Gastrocnemius medialis (tissue), 4 donors: ENCODE measurements around the gene SIX5. TPM values are rescaled to one million over a fixed set of nuclear protein-coding genes. Genes with fewer than 3 reads are reported as not detected.

ENCODE experiments used
- ATAC-seq, 2 donors: fragments of 150-250 bp; one replicate each; pipeline ENCODE4 v1.9.1; 2016
- DNase-seq, 2 donors: peaks; one replicate each; pipeline ENCODE4 v3.0.0-alpha.2; 2019
- H3K27ac ChIP-seq, 4 donors: fragments of 200-600 bp; sonication (generic); 1 replicate in 1 of 4; 2 replicates in 3 of 4; pipeline ENCODE4 v1.5.1; 2016 to 2018; ENCODE audit warnings: mild to moderate bottlenecking in 2 of 4, moderate library complexity in 1 of 4
- H3K27me3 ChIP-seq, 3 donors: fragments of 200-600 bp; sonication (generic) in 2 of 3; 1 replicate in 1 of 3; 2 replicates in 2 of 3; pipeline versions ENCODE4 v1.5.1 to v1.6.0; 2016 to 2019; ENCODE audit warnings: mild to moderate bottlenecking in 1 of 3, moderate library complexity in 1 of 3
- H3K36me3 ChIP-seq, 2 donors: fragments of 200-600 bp; sonication (generic) in 1 of 2; one replicate each; pipeline ENCODE4 v1.5.1; 2017 to 2018
- H3K4me1 ChIP-seq, 2 donors: fragments of 200-600 bp; sonication (generic) in 1 of 2; one replicate each; pipeline ENCODE4 v1.5.1; 2016 to 2017; ENCODE audit warnings: mild to moderate bottlenecking in 2 of 2
- H3K4me3 ChIP-seq, 4 donors: fragments of 200-600 bp; sonication (generic) in 3 of 4; 1 replicate in 1 of 4; 2 replicates in 3 of 4; pipeline ENCODE4 v1.5.1; 2016 to 2019; ENCODE audit warnings: mild to moderate bottlenecking in 2 of 4
- H3K9me3 ChIP-seq, 3 donors: fragments of 200-600 bp; sonication (generic) in 2 of 3; 1 replicate in 1 of 3; 2 replicates in 2 of 3; pipeline ENCODE4 v1.5.1; 2016 to 2019
- CTCF ChIP-seq, 5 experiments: fragments of 450-650 bp in 3 of 5; fragments of 200-600 bp in 2 of 5; sonication (generic) in 2 of 5; IDR thresholded peaks in 4 of 5; conservative IDR thresholded peaks in 1 of 5; 1 replicate in 4 of 5; 2 replicates in 1 of 5; pipeline ENCODE4 v1.5.1; 2016 to 2019; ENCODE audit warnings: antibody characterized with exemption in 5 of 5, mild to moderate bottlenecking in 3 of 5, moderate library complexity in 3 of 5
- POLR2A ChIP-seq, 2 donors: fragments of 450-650 bp; IDR thresholded peaks; one replicate each; pipeline ENCODE4 v1.6.1; 2017; ENCODE audit warnings: antibody characterized with exemption in 2 of 2, mild to moderate bottlenecking in 2 of 2, moderate library complexity in 2 of 2
- in situ Hi-C, 4 donors: fragments of 200-750 bp; cut with MboI; loops; one replicate each; pipeline versions ENCODE4 v1.15.0 to v1.8.0; 2017; ENCODE audit warnings: low sequenced_read_pairs in 4 of 4
- intact Hi-C: fragments of 100-400 bp; cut with DNase I; formaldehyde crosslinking; loops from one replicate; pipeline ENCODE4 v1.15.1; 2023; ENCODE audit warnings: low total_unique reads
- total RNA-seq, 4 donors: library from RNA; depleted of rRNA; stranded (reverse); fragments of >200 nt; gene quantifications; one replicate each; pipeline versions ENCODE4 v1.1.0 to v1.2.3, GENCODE V29; 2016

Gene SIX5
- total RNA-seq, 4 donors from 2014 or later, result 8.2 to 12.2 (median 10.1) TPM

GRCh38 chr19:45815481-45816216, 46.6 kb upstream of the SIX5 start:
- ATAC-seq, result no peak
- Histone ChIP-seq H3K4me3 (peak overlapping the region; percentile 21 to 44 (median 25)), H3K27me3 (peaks cover 0 to 11% (median 5%) of the 10 kb centered on the region in 3 donors), H3K36me3 (peaks cover 0 to 3% of the 10 kb centered on the region in 2 donors), H3K27ac (no peak overlapping the region), H3K9me3 (no peaks in the 10 kb centered on the region), H3K4me1 (peaks cover 0 to 3% of the 10 kb centered on the region in 2 donors)
- no peak for DNase-seq
- intact Hi-C loops, result loop anchor here (2.0 to 5.0 kb wide), 2 partner anchors 71 to 202 kb away; partner anchors contain the start of gene IRF2BP1
- in situ Hi-C loops, result no loop called here
- TF ChIP-seq CTCF (IDR thresholded peaks at IDR 0.05 in 4 of 5, conservative IDR thresholded peaks at IDR 0.05 in 1 of 5), result no peak
- TF ChIP-seq POLR2A (IDR thresholded peaks at IDR 0.05), result no peak

DNA sequence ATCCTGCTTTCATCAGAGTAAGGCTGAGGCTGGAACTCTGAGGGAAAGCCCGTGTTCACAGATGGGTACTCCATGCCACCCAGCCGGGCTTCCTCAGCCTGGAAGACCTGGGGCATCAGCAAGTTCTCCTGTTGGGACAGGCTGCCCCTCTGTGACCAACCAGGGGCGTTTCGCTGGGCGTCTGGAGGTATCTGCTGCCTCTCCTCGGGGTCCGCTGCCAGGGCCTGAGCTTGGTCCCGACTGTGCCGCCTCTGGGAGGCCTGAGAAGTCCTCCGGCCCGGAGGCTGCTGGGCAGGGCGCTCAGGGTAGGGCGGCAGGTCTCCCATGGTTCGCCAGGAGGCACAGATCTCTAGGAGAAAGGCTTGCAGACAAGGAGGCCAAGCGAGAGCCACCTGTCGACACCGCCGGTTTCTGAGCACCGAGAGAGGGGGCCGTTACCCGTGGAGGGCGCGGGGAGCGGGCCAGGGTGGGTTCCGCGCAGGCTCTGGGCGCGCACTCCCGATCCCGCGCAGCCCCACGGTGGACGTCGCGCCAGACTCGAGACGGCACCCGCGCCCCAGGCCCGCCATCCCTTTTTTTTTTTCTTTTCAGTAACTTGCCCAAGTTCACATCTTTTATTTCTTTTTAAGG, 45.9 kb upstream of the SIX5 start, which contains the start of gene RSPH6A:
Gene RSPH6A, minus strand, starts transcription at position 458 of the 630 bp plus-strand sequence. Its CDS starts 132 bp downstream, at position 326.
- no peak for ATAC-seq
- intact Hi-C loops, result loop anchor here (5.0 kb wide), 1 partner anchor 202 kb away; no protein-coding TSS in a partner anchor
- Histone ChIP-seq H3K4me1 (peaks cover 0 to 3% of the 10 kb centered on the region in 2 donors), H3K4me3 (peak within 1 kb of the TSS; percentile 21 to 44 (median 25)), H3K27me3 (peaks cover 0 to 11% (median 5%) of the 10 kb centered on the region in 3 donors), H3K27ac (no peak within 1 kb of the TSS), H3K9me3 (no peaks in the 10 kb centered on the region), H3K36me3 (no peaks in the 10 kb centered on the region)
- TF ChIP-seq CTCF (IDR thresholded peaks at IDR 0.05 in 4 of 5, conservative IDR thresholded peaks at IDR 0.05 in 1 of 5) (no peak), POLR2A (IDR thresholded peaks at IDR 0.05) (no peak)
- no peak for DNase-seq
- in situ Hi-C loops, result no loop called here

GRCh38 chr19:45814166-45814780, 45.2 kb upstream of the SIX5 start:
- Histone ChIP-seq H3K36me3 (no peaks in the 10 kb centered on the region), H3K9me3 (no peaks in the 10 kb centered on the region), H3K4me3 (no peak overlapping the region), H3K27ac (no peak overlapping the region), H3K4me1 (peaks cover 3% of the 10 kb centered on the region in 2 donors), H3K27me3 (peaks cover 0 to 11% (median 5%) of the 10 kb centered on the region in 3 donors)
- no peak for TF ChIP-seq CTCF (IDR thresholded peaks at IDR 0.05 in 4 of 5, conservative IDR thresholded peaks at IDR 0.05 in 1 of 5)
- TF ChIP-seq POLR2A (IDR thresholded peaks at IDR 0.05), result no peak
- intact Hi-C loops, result no loop called here
- DNase-seq, result no peak
- in situ Hi-C loops, result no loop called here
- no peak for ATAC-seq

DNA sequence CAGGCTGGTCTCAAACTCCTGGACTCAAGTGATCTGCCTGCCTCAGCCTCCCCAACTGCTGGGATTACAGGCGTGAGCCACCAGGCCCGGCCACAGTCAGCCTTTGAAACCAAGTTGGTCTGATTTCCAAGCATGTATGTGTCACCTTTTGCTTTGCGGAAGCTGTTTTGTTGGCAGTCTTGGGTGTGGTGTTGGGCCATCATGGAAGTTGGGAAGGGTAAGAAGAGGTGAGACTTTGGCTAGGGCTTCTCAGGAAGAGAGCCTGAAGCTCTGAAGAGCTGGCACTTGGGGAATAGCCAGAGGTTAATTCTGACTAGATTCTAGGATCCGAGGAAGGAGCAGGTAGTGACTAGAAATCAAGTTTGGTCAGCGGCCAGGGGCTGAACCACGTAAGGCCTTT, 43.2 kb upstream of the SIX5 start:
- Histone ChIP-seq H3K27ac (no peak overlapping the region), H3K36me3 (no peaks in the 10 kb centered on the region), H3K4me3 (no peak overlapping the region), H3K4me1 (peaks cover 3% of the 10 kb centered on the region in 2 donors), H3K9me3 (no peaks in the 10 kb centered on the region), H3K27me3 (peaks cover 0 to 11% (median 5%) of the 10 kb centered on the region in 3 donors)
- DNase-seq (no peak), ATAC-seq (no peak)
- intact Hi-C loops (no loop called here), in situ Hi-C loops (no loop called here)
- TF ChIP-seq CTCF (IDR thresholded peaks at IDR 0.05 in 4 of 5, conservative IDR thresholded peaks at IDR 0.05 in 1 of 5), result no peak
- TF ChIP-seq POLR2A (IDR thresholded peaks at IDR 0.05), result no peak
